Activated CD8-positive, alpha-beta memory T cell treated with anti-CD3 and anti-CD28 coated beads, Interleukin-2, amount 50 U/mL, for 4 hours (primary cell): ENCODE measurements around the gene GMPPA.

Source experiments
- DNase-seq: peaks from one replicate; pipeline ENCODE4 v3.0.0-alpha.2; 2020

Gene GMPPA

DNA sequence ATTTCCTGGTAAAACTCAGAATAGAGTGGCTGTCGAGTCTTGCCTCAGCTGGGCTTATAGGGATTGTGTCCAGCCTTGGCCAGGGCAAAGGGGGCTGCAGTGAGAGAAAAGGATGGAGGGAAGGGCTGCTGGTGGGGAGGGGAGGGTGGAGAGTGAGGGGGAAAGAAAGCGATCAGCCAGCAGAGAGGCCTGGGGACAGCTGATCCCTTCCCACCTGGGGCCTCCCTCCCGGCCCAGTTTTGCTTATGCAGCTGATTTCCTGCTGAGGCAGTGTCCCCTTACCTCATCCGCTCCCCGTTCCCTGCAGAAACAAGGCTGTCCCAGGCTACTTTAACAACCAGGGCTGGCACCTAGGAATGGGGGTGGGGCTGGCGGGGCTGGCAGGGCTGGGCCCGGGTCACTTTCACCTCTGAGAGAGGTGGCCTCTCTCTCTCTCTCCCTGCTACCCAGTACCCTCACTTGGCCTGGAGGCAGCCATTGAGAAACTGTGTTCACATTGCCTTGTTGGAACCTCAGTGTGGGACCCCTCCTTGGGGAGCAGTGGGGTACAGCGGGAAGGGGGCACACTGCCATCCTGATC is 12.2 kb upstream of the GMPPA start:
- no peak for DNase-seq

- no peak for DNase-seq
Observed at GRCh38 chr2:219488149-219488843, 10.4 kb upstream of the GMPPA start.

- DNase-seq, result no peak
Observed at GRCh38 chr2:219488844-219489194, 9.9 kb upstream of the GMPPA start.

- DNase-seq, result no peak
Observed at GRCh38 chr2:219489315-219489714, 9.4 kb upstream of the GMPPA start.

- no peak for DNase-seq
Observed at GRCh38 chr2:219490186-219490585, 8.5 kb upstream of the GMPPA start.

DNA sequence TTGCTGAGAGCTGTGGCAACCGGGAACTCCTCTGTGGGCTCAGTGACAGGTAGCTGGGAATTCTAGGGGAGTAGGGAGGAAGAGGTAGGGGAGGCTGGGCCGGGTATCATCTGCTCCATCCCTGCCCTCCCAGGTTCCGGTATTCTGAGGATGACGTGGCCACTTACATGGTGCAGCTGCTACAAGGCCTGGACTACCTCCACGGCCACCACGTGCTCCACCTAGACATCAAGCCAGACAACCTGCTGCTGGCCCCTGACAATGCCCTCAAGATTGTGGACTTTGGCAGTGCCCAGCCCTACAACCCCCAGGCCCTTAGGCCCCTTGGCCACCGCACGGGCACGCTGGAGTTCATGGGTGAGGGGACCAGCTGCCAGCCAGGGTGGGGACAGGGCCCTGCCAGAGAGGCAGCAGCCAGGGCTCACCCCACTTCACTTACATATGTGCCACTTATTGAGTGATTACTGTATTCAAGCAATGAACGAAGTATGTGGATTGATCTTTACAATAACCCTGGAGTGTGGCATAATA is 8.0 kb upstream of the GMPPA start:
- DNase-seq, result no peak

DNA sequence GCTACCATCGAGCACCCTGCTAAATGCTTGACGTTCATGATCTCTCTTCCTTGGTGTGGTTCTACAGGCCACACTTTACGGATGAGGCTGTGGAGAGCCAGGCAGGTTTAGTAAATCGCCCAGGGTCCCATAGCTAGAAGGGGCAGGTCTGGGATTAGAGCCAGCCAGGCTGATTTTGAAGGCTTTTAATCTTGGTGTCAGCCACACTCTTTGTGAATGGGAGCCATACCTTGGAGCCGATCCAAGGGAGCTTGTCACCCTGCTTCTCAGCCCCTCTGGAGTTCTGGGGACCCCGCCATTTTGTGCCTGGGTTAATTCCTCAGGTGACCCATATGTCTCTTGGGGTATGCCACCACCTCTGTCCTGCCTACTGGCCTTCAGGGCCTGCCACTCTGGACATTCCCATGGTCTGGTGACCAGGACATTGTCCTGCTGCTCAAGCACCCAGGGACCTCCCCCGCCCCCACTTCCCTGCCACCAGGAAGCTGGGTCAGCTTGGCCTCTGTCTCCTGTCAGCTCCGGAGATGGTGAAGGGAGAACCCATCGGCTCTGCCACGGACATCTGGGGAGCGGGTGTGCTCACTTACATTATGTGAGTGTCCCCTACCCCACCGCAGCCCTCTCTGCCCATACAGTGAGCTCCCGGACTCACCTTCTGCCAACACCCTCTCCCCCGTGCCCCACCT is 7.3 kb upstream of the GMPPA start:
- no peak for DNase-seq

GRCh38 chr2:219492575-219492974 is 6.1 kb upstream of the GMPPA start:
- no peak for DNase-seq

DNA sequence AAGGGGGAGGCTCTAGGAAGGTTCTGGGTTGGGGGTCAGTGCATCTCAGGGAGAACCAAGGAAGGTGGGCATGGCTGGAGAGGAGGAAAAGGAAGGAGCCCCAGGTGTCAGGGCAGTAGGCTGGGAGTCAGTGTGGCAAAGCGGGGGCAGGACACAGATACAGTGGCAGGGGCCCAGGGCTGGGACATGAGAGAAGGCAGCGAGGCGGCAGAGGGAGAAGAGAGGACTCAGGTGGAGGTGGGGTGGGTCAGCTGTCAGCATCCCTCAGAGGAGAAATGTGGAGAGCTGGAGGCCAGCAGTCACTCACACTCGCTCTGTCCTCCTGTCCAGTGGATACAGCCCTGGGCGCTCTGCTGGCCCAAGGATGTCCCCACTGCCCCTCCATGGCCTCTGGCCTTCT is 5.6 kb upstream of the GMPPA start:
- DNase-seq, result no peak

- DNase-seq, result no peak
Observed at GRCh38 chr2:219494952-219495530, 3.6 kb upstream of the GMPPA start.

DNA sequence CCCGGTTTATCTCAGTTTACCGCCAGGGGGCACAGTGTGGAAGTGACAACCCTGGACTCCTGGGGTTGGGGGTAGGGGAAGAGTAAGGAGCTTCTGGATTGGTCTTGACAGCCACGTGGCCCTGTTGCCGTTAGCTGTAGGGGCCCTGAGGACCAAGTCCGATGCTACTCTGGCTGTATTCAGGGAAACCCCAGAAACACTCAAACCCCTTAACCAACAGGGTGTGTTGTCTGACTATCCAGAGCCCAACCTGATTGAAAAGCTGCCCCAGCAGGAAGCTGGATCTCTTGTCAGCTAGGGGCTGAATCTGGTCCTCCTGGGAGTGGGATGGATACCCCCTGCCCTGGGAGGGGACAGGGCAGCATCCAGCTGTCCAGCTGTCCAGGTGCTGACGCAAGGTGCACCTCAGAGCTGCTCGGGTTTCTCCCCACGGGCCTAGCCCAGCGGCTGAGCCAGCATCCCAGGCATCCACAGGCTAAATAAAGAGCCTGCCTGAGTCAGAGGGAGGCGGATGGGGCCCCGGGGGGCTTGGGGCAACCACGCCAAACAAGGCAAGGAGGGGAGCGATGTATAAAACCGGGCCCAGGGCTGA is 3.1 kb upstream of the GMPPA start:
- DNase-seq, result peak; percentile 52

DNA sequence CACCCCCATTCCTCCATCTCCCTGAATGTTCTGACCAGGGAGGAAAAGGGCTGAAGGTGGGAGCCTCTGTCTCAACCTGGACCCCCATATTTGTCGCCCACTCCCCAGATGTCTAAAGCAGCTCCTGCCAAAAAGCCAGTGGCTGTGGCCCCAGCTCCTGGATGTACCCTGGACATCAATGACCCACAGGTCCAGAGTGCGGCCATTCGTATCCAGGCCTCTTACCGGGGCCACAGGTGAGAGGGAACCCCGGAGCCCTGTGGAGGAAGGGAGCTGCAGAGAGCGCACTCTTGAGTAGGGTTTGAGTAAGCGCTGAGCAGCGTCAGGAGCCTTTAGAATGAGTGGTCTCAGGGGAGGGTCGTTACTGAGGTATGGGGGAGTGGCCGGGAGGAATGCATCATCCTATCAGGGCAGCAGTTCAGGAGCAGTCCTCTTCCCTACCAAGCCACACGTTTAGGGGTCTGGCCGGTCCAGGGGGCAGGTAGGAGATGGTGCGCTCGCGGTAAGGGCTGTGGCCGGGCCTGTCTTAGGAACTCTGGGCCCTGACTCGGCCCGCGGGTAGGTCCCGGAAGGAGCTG is 2.4 kb upstream of the GMPPA start:
- no peak for DNase-seq

DNA sequence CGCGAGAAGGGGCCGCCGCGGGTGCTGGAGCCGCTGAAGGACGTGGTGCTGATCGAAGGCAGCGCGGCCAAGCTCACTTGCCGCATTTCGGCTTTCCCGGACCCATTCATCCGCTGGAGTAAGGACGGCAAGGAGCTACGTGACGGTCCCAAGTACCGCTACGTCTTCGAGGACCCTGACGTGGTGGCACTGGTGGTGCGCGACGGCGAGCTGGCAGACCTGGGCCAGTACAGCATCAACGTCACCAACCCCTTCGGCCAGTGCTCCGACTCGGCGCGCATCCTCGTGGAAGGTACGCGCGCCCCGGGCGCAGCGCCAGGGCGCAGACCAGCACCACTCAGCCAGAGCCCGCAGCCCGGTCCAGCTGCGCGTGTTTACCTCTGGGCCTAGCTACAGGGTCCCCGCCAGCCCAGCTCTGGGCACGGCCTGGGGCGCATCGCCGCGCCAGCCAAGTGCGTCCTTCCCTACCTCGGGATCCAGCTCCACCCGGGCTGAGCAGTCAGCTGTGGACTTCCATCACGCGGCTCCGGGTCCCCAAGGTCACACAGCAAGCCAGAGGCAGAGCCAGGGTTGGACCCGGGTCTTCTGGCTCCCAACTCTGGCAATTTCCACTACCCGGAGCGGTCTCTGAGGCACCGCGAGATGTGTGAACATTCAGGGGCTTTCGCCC is 1.7 kb upstream of the GMPPA start:
- no peak for DNase-seq

- peak; percentile 29 for DNase-seq
Observed at GRCh38 chr2:219497495-219498279, 1.0 kb upstream of the GMPPA start.

GRCh38 chr2:219499058-219499307 is 292 bp downstream of the GMPPA start:
- DNase-seq, result no peak

DNA sequence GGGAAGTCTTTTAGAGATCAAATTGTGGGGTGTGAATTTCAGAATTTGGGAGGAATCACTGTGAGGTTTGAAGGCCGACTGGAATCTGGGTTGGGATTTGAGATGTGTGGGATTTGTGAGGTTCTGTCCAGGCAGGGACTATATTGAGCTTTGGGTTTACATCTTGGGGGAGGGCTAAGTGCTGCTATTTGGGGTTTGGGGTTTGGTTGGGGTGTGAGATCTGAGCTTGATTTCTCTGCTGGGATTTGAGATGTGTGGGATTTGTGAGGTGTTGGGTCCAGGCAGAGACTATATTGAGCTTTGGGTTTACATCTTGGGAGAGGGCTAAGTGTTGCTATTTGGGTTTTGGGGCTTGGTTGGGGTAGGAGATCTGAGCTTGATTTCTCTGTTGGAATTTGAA is 864 bp downstream of the GMPPA start:
- DNase-seq, result no peak

DNA sequence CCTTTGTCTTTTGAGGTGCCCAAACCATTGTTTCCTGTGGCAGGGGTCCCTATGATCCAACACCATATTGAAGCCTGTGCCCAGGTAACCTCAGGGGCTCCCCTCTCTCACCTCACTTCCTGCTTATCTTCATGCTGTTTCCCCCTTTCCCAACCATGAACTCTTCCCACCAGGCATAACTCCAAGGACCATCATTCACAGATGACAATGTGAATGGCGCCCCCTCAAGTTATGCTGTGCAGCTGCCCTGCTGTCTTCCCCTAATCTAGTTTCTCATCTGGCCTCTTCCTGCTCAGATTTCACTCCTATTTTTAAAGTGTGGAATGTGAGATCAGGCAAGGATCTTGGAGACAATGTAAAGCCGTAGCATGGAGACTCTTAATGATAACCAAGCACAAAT is 1.4 kb downstream of the GMPPA start:
- no peak for DNase-seq

DNA sequence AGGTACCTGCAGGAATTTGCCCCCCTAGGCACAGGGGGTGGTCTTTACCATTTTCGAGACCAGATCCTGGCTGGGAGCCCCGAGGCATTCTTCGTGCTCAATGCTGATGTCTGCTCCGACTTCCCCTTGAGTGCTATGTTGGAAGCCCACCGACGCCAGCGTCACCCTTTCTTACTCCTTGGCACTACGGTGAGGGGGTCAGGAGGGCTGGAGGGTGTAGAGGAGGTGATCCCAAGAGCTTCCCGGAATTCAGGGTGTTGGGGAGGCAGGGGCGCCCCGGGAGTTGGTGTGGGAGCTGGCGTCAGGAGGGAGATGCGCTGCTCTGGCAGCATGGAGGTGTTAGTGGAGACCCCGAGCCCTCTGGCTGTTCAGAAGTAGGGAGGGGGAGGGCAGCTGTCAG is 3.2 kb downstream of the GMPPA start:
- DNase-seq, result no peak

DNA sequence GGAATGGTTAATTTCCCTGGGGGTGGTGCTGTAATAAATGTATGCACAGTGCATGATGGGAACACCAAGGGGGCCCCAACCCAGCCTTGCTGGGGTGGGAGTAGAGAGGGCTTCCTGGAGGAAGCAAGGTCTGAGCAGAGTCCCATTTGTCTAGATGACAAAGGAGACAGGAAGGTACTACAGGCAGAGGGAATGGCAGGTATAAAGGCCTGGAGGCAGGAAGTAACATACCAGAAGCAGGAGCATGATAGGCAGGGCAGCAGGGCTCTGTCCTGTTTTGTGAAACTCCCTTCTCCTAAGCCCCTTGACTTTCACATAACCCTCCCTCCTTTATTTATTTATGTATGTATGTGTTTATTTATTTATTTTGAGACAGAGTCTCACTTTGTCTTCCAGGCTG is 3.9 kb downstream of the GMPPA start:
- DNase-seq, result no peak

- DNase-seq, result no peak
Observed at GRCh38 chr2:219505585-219505984, 6.9 kb downstream of the GMPPA start.

- no peak for DNase-seq
Observed at GRCh38 chr2:219506153-219506801, 7.6 kb downstream of the GMPPA start.
